Left lung (tissue), 10 donors: ENCODE data around the gene RHOD. TPM values are rescaled to one million over a fixed set of nuclear protein-coding genes. Genes with fewer than 3 reads are reported as not detected.

Experiments
- ATAC-seq: fragments of 200-7000 bp; cut with Tn5 transposase; one replicate; pipeline ENCODE4 v1.9.1; 2020; ENCODE audit warnings: moderate library complexity
- DNase-seq, 4 donors: peaks; one replicate each; pipeline ENCODE4 v3.0.0-alpha.2; 2013 to 2020
- H3K27ac ChIP-seq, 2 donors: fragments of 200-600 bp; sonication (generic) in 1 of 2; one replicate each; pipeline versions ENCODE4 v1.5.0 to v1.8.0; 2020 to 2021
- H3K27me3 ChIP-seq, 2 donors: fragments of 200-600 bp; sonication (generic) in 1 of 2; one replicate each; pipeline versions ENCODE4 v1.5.0 to v1.8.0; 2020 to 2021
- H3K36me3 ChIP-seq, 2 donors: fragments of 200-600 bp; sonication (generic) in 1 of 2; one replicate each; pipeline versions ENCODE4 v1.5.0 to v1.8.0; 2020 to 2021
- H3K4me1 ChIP-seq, 2 donors: fragments of 200-600 bp; one replicate each; pipeline ENCODE4 v1.8.0; 2021
- H3K4me3 ChIP-seq, 2 donors: fragments of 200-600 bp; sonication (generic) in 1 of 2; one replicate each; pipeline versions ENCODE4 v1.5.0 to v1.8.0; 2020 to 2021; ENCODE audit warnings: mild to moderate bottlenecking in 1 of 2
- H3K9me3 ChIP-seq, 2 donors: fragments of 200-600 bp; sonication (generic) in 1 of 2; one replicate each; pipeline versions ENCODE4 v1.5.0 to v1.8.0; 2020 to 2021
- intact Hi-C, 2 donors: fragments of 100-400 bp; cut with DNase I; formaldehyde crosslinking; loops; one replicate each; pipeline versions ENCODE4 v1.11.2 to v1.14.2; 2022
- polyA plus RNA-seq, 6 donors: library from polyadenylated mRNA; unstranded; fragments of 120-200 nt; gene quantifications; one replicate each; pipeline ENCODE4 v1.2.1, GENCODE V29; 2013; ENCODE audit not compliant: insufficient read length in 6 of 6
- total RNA-seq, 2 donors: library from RNA; stranded (reverse); fragmentation: NEBNext Ultra II Directional; extraction: Animal tissue kit (Norgen Biotek cat#: 25700); gene quantifications; one replicate each; pipeline ENCODE4 v1.2.1, GENCODE V29; 2021
- TF ChIP-seq, protein P1 (sequence below), 2 donors: fragments of 200-600 bp; sonication (generic) in 1 of 2; IDR thresholded peaks; one replicate each; pipeline versions ENCODE4 v1.5.0 to v1.8.0; 2021; ENCODE audit warnings: antibody characterized with exemption in 2 of 2
- donor health status: DM: no; HTN: yes; CAD: no.
- donor health status: DM: no; HTN: no; CAD: no.

The RHOD gene
- total and polyA plus RNA-seq, 8 donors = 9.1 to 37.6 (median 10.2) TPM

GRCh38 chr11:67114275-67114896, 57.7 kb downstream of the RHOD start:
- intact Hi-C loops = no loop called here
- TF ChIP-seq, protein P1, sequence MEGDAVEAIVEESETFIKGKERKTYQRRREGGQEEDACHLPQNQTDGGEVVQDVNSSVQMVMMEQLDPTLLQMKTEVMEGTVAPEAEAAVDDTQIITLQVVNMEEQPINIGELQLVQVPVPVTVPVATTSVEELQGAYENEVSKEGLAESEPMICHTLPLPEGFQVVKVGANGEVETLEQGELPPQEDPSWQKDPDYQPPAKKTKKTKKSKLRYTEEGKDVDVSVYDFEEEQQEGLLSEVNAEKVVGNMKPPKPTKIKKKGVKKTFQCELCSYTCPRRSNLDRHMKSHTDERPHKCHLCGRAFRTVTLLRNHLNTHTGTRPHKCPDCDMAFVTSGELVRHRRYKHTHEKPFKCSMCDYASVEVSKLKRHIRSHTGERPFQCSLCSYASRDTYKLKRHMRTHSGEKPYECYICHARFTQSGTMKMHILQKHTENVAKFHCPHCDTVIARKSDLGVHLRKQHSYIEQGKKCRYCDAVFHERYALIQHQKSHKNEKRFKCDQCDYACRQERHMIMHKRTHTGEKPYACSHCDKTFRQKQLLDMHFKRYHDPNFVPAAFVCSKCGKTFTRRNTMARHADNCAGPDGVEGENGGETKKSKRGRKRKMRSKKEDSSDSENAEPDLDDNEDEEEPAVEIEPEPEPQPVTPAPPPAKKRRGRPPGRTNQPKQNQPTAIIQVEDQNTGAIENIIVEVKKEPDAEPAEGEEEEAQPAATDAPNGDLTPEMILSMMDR (IDR thresholded peaks at IDR 0.05) = no peak

DNA sequence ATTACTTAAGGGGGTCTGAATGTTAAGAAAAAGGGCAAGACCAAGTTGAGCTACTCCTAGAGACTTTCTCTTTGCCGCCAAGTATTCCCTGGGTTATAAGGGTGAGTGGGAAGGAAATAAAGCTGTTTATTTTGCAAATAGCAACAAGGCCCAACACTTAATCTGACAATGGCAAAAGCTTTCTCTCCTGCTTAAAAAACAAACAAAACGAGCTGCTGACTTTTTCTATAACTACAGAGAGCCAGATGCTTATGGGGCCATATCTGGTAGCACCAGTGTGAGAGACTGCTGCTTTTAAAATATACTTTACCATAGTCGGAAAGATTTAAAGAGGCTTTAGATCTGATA, 60.1 kb downstream of the RHOD start:
- Histone ChIP-seq H3K27ac (no peak overlapping the region), H3K9me3 (no peaks in the 10 kb centered on the region), H3K4me3 (no peak overlapping the region), H3K36me3 (no peaks in the 10 kb centered on the region), H3K27me3 (no peaks in the 10 kb centered on the region), H3K4me1 (peaks cover 10 to 25% of the 10 kb centered on the region in 2 donors)
- TF ChIP-seq, protein P1 (IDR thresholded peaks at IDR 0.05) = no peak
- DNase-seq (peak in 2 of 4 donors; percentile 51 to 68), ATAC-seq (no peak)
- intact Hi-C loops = no loop called here

More at GRCh38 chr11:67114275-67114896, 57.7 kb downstream of the RHOD start:
- no peak for ATAC-seq
- peaks cover 5 to 18% of the 10 kb centered on the region in 2 donors for H3K4me1 ChIP-seq
- DNase-seq = no peak
- H3K4me3 ChIP-seq = no peak overlapping the region
- H3K36me3 ChIP-seq = no peaks in the 10 kb centered on the region
- H3K27ac ChIP-seq = no peak overlapping the region
- H3K27me3 ChIP-seq = no peaks in the 10 kb centered on the region
- H3K9me3 ChIP-seq = no peaks in the 10 kb centered on the region

DNA sequence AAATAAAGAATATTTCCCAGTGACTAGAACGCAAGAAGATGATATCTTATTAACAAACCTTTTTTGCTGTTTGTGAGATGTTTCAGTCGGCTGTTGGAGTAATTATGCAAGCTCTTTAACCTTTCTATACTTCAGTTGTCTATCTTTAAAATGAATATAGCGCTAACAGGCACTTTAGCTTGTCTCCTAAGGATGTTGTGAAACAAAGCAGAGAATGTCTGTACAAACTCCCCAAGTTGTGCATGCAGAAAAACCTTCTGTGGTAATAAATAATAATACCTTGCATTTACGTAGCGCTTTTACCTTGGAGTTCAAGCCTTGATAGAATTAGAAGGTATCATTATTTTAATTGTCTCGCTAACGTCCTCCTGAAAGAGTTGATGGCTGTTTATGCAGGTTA, 60.5 kb downstream of the RHOD start:
- TF ChIP-seq, protein P1 (IDR thresholded peaks at IDR 0.05) = no peak
- Histone ChIP-seq H3K27ac (peak overlapping the region; percentile 97), H3K4me3 (peak overlapping the region in 1 of 2 donors; percentile 84), H3K4me1 (peaks cover 15 to 29% of the 10 kb centered on the region in 2 donors), H3K27me3 (no peaks in the 10 kb centered on the region), H3K36me3 (no peaks in the 10 kb centered on the region), H3K9me3 (no peaks in the 10 kb centered on the region)
- intact Hi-C loops = no loop called here
- DNase-seq (no peak), ATAC-seq (no peak)

DNA sequence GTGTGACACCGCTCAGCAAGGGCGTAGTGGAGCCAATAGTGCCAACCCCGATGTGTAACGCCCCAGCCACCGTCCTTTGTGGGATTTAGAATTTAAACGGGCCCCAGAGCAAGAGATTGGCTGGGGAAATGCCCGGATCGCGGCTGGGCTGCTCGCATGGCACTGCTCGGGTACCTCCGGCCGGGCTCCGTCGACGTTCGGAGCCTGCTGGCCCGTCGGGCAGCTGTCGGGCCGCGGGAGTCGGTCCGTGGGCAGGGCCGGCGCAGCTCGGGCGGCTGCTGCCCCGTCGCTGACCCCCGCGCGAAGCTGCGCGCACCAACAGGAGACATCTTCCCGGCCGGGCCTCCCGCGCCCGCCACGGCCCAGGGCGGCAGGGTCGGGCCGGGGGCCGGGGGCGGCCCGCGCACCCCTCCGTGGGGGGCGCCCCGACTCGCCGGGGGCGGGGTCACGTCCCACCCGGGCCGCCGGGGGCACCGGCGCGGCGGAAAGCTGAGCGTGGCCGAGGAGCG, 61.1 kb downstream of the RHOD start:
- peak; percentile 18 to 89 (median 37) for DNase-seq
- peaks cover 18 to 34% of the 10 kb centered on the region in 2 donors for H3K4me1 ChIP-seq
- TF ChIP-seq, protein P1 (IDR thresholded peaks at IDR 0.05) = no peak
- H3K9me3 ChIP-seq = no peaks in the 10 kb centered on the region
- intact Hi-C loops = no loop called here
- no peak for ATAC-seq
- H3K27me3 ChIP-seq = no peaks in the 10 kb centered on the region
- peak overlapping the region; percentile 97 for H3K27ac ChIP-seq
- no peaks in the 10 kb centered on the region for H3K36me3 ChIP-seq
- peak overlapping the region; percentile 40 to 84 for H3K4me3 ChIP-seq

DNA sequence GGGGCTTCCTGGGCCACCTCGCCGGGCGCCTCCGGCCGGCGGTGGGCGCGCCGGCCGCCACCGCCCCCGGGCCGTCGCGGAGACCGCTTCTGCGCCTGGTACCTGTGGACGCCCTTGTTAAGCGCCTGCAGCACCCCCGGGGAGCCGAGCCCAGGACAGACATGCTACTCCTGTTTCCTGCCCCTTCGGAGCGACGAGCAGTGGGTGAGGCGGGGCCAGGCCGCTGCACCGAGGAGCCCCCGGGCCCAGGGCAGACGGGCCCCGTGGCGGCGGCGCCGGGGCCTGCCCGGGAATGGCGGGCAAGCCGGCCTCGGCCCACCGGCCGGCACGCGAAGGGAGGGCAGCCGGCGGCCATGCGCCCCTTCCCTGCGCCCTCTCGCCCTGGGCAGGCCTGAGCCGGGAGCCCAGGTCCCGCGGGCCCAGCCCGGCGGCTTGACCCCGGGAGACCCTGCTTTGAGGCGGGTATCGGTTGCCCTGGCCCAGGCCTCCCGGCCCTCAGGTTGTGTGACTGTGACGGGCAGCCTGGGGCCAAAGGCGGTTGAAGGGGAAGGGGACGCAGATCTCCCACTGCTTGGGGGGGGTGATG, 61.6 kb downstream of the RHOD start:
- H3K4me1 ChIP-seq = peaks cover 18 to 40% of the 10 kb centered on the region in 2 donors
- no peaks in the 10 kb centered on the region for H3K36me3 ChIP-seq
- peak overlapping the region; percentile 97 for H3K27ac ChIP-seq
- H3K27me3 ChIP-seq = no peaks in the 10 kb centered on the region
- TF ChIP-seq, protein P1 (IDR thresholded peaks at IDR 0.05) = no peak
- intact Hi-C loops = no loop called here
- DNase-seq = peak in 3 of 4 donors; percentile 38 to 88 (median 49)
- H3K4me3 ChIP-seq = peak overlapping the region; percentile 40 to 84
- ATAC-seq = peak; percentile 10
- H3K9me3 ChIP-seq = no peaks in the 10 kb centered on the region
